Cardiac fibroblast (primary cell): ENCODE data around the gene ACAD9.

Experiments
- DNase-seq, 2 donors: peaks; one replicate each; pipeline versions ENCODE4 v3.0.0 to v3.0.0-alpha.2; 2010; ENCODE audit warnings: low read depth in 2 of 2
- H3K4me3 ChIP-seq, 2 donors: replicated peaks in 1 of 2; 1 replicate in 1 of 2; 2 replicates in 1 of 2; pipeline ENCODE4 v1.5.1; 2011; ENCODE audit warnings: low read depth in 2 of 2, low read length in 2 of 2, mild to moderate bottlenecking in 2 of 2, moderate library complexity in 1 of 2
- CTCF ChIP-seq: IDR thresholded peaks from one replicate; pipeline ENCODE4 v1.5.1; 2011; ENCODE audit warnings: low read depth, mild to moderate bottlenecking, low read length, inconsistent platforms

ACAD9 gene

GRCh38 chr3:128910006-128910405, 30.6 kb downstream of the ACAD9 start:
- H3K4me3 ChIP-seq, result no peak overlapping the region
- TF ChIP-seq CTCF, result no peak

DNA sequence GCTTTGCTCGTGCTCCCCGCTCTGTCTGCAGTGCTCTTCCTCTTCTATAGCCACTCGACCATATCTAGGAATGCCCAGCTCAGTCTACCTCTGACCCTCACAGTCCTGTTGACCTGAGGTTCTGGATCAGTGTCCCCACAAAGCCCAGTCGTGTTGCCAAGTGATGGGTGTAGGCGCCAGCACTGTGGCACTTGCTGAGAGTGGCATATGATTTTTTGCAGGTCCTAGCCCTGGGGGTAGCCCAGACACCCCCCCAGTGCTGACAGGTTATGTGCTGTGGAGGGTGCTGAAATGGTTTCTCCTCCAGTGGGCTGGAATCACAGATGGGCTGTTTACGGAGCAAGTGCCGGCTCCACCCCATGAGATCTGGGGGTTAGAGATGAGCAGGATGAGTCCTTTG, 32.5 kb downstream of the ACAD9 start:
- no peak for DNase-seq
- no peak overlapping the region for H3K4me3 ChIP-seq
- no peak for TF ChIP-seq CTCF

More at GRCh38 chr3:128910006-128910405, 30.6 kb downstream of the ACAD9 start:
- DNase-seq, result no peak

- TF ChIP-seq CTCF, result no peak
- H3K4me3 ChIP-seq, result no peak overlapping the region
Observed at GRCh38 chr3:128914966-128915645, 35.7 kb downstream of the ACAD9 start.

DNA sequence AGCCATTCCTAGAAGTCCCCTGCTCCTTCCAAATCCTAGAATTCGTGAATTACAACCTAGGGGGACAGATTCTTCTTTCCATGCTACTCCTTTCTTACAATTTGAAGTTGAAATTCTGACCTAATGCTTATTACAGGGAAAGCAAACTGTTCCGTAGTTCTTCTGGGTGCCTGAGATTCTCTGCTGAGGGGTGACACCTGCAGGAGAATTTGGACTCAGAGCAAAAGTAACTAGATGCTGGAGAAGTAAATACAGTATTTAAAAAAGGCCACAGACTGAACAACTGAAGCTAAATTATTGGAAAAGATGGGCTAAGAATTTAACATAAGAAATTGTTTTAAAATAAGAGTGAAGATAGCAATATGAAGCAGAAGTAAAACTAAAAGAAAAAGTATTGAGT, 37.9 kb downstream of the ACAD9 start:
- peak in 1 of 2 donors; percentile 13 for DNase-seq
- TF ChIP-seq CTCF, result no peak
- H3K4me3 ChIP-seq, result no peak overlapping the region

More at GRCh38 chr3:128914966-128915645, 35.7 kb downstream of the ACAD9 start:
- no peak for DNase-seq

DNA sequence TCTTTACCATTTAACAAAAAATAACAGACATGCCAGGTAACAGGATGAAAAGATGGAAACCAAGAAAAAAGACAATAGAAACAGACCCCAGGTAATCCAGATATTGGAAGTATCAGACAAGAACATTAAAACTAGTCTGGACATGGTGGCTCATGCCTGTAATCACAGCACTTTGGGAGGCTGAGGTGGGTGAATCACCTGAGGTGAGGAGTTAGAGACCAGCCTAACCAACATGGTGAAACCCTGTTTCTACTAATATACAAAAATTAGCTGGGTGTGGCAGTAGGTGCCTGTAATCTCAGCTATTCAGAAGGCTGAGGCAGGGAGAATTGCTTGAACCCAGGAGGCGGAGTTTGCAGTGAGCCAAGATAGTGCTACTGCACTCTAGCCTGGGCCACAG, 40.6 kb downstream of the ACAD9 start:
- no peak for TF ChIP-seq CTCF
- H3K4me3 ChIP-seq, result no peak overlapping the region
- DNase-seq, result no peak

DNA sequence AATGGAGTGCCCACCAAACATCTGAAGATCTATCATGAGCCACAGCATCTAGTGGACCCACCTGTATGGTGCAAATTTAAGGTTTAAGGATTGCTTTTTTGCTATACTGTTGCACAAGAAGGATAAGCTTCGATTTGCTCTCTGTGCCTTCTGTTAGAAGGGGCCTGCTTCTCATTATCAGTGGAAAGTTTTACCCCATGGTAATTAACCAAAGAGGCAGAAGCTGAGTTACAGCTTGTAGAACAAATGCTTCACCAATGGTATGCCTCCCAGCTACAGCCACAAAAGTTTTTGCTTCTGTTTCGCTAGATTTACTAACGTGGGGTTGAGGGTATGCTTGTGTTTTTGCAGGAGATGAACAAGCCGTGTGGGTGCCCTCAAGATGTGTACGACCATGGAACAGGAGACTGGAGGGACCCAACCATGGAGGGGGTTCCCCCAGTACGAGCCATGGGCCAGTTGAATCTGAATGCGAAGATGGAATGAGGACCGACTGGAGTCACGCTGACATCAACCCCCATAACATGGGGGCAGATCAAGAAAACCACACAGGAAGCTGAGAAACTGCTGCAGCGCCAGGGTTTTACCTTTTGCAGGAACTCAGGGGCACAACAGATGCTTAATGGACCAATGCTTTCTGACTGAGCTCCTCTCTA, 43.5 kb downstream of the ACAD9 start:
- no peak for DNase-seq
- no peak overlapping the region for H3K4me3 ChIP-seq
- no peak for TF ChIP-seq CTCF
